ENCODE measurements around the gene NCOR1.

NCOR1 gene

DNA sequence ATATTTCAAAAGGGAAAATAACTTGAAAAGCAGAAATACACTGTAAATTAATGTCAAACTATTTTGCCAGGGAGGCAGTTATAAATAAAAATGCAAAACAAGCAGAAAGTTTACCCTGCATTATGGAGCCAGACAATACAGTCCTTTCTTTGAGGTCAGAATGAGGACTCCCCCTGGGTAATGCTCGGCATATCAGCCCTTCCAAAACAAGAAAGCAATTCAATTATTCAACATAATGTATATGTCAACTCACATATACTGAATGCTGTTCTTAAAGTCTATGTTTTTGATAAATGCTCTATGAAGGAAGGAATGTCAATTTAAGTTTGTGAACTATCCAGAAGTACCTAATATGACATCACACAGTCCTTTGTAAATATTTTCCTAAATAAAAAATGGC, 143.3 kb downstream of the NCOR1 start:
- TF ChIP-seq CTCF (IDR thresholded peaks at IDR 0.05; ENCODE audit: insufficient read depth, low read length, poor library complexity, severe bottlenecking): no peak
- no peak for TF ChIP-seq EZH2phosphoT487 (conservative IDR thresholded peaks at IDR 0.05; ENCODE audit: low read length)
- no peaks in the 10 kb centered on the region for H3K9me3 ChIP-seq (ENCODE audit: insufficient read depth, low read length)

DNA sequence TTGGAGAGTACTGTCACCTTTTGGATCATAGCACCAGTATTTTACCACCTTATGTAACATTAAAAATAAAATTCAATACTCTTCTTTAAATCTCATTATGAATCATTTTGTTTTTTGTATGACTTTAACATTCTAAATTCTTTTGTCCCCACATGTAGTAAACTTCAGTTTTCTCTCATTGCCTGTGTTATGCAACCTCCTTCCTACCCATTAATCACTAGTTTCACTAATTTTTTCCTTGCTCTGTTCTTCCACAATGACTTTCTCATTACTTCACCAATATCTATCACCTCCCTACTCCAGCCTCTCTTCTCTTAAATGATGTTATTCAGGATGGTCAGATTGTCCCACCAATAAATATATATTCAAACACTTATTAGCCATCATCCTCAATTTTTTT, 147.0 kb downstream of the NCOR1 start:
- Histone ChIP-seq H3K36me3 (ENCODE audit: low read length) (peaks cover 15% of the 10 kb centered on the region; the same call in 1 of the 2 replicates), H3K9ac (ENCODE audit: low read length) (no peak overlapping the region), H3F3A (ENCODE audit: insufficient read depth) (no peaks in the 10 kb centered on the region), H3K27me3 (ENCODE audit: low read length) (no peaks in the 10 kb centered on the region), H3K9me3 (ENCODE audit: insufficient read depth, low read length) (no peaks in the 10 kb centered on the region), H3K4me2 (ENCODE audit: low read depth, low read length, poor library complexity, severe bottlenecking) (no peak overlapping the region), H3K4me3 (ENCODE audit: insufficient read depth, low read length, poor library complexity, severe bottlenecking) (no peak overlapping the region), H2AFZ (ENCODE audit: low read depth, low read length, severe bottlenecking) (no peak overlapping the region), H3K9me2 (replicated peaks; ENCODE audit: insufficient read depth, low read length) (no peaks in the 10 kb centered on the region), H4K20me1 (ENCODE audit: low read depth, low read length) (no peaks in the 10 kb centered on the region), H3K79me2 (ENCODE audit: insufficient read depth, low read length) (no peaks in the 10 kb centered on the region), H3K27ac (ENCODE audit: low read depth, low read length) (no peak overlapping the region)
- TF ChIP-seq CTCF (IDR thresholded peaks at IDR 0.05; ENCODE audit: insufficient read depth, low read length, poor library complexity, severe bottlenecking) (no peak), EZH2phosphoT487 (conservative IDR thresholded peaks at IDR 0.05; ENCODE audit: low read length) (no peak)

More for the DNA sequence above, 143.3 kb downstream of the NCOR1 start:
- H3K79me2 ChIP-seq (ENCODE audit: insufficient read depth, low read length): no peaks in the 10 kb centered on the region
- H3K4me3 ChIP-seq (ENCODE audit: insufficient read depth, low read length, poor library complexity, severe bottlenecking): no peak overlapping the region
- H3K9me2 ChIP-seq (replicated peaks; ENCODE audit: insufficient read depth, low read length): no peaks in the 10 kb centered on the region
- no peaks in the 10 kb centered on the region for H4K20me1 ChIP-seq (ENCODE audit: low read depth, low read length)
- no peaks in the 10 kb centered on the region for H3K27me3 ChIP-seq (ENCODE audit: low read length)
- H3K4me2 ChIP-seq (ENCODE audit: low read depth, low read length, poor library complexity, severe bottlenecking): no peak overlapping the region
- H3K27ac ChIP-seq (ENCODE audit: low read depth, low read length): no peak overlapping the region
- no peak overlapping the region for H3K9ac ChIP-seq (ENCODE audit: low read length)
- no peaks in the 10 kb centered on the region for H3F3A ChIP-seq (ENCODE audit: insufficient read depth)
- no peak overlapping the region for H2AFZ ChIP-seq (ENCODE audit: low read depth, low read length, severe bottlenecking)
- H3K36me3 ChIP-seq (ENCODE audit: low read length): peaks cover 12% of the 10 kb centered on the region; the same call in 1 of the 2 replicates

- H3K9me2 ChIP-seq (replicated peaks; ENCODE audit: insufficient read depth, low read length): no peaks in the 10 kb centered on the region
- peaks cover 4% of the 10 kb centered on the region; the same call in 1 of the 2 replicates for H3K36me3 ChIP-seq (ENCODE audit: low read length)
- H4K20me1 ChIP-seq (ENCODE audit: low read depth, low read length): no peaks in the 10 kb centered on the region
- H3F3A ChIP-seq (ENCODE audit: insufficient read depth): no peaks in the 10 kb centered on the region
- TF ChIP-seq CTCF (IDR thresholded peaks at IDR 0.05; ENCODE audit: insufficient read depth, low read length, poor library complexity, severe bottlenecking) (no peak), EZH2phosphoT487 (conservative IDR thresholded peaks at IDR 0.05; ENCODE audit: low read length) (no peak)
- H3K79me2 ChIP-seq (ENCODE audit: insufficient read depth, low read length): no peaks in the 10 kb centered on the region
- no peaks in the 10 kb centered on the region for H3K27me3 ChIP-seq (ENCODE audit: low read length)
- no peak overlapping the region for H3K4me2 ChIP-seq (ENCODE audit: low read depth, low read length, poor library complexity, severe bottlenecking)
- H2AFZ ChIP-seq (ENCODE audit: low read depth, low read length, severe bottlenecking): no peak overlapping the region
- no peak overlapping the region for H3K9ac ChIP-seq (ENCODE audit: low read length)
- H3K9me3 ChIP-seq (ENCODE audit: insufficient read depth, low read length): no peaks in the 10 kb centered on the region
- no peak overlapping the region for H3K4me3 ChIP-seq (ENCODE audit: insufficient read depth, low read length, poor library complexity, severe bottlenecking)
- H3K27ac ChIP-seq (ENCODE audit: low read depth, low read length): no peak overlapping the region
These were observed 149.2 kb downstream of the NCOR1 start for GRCh38 chr17:16066125-16066524.
